Sigmoid colon (tissue), 4 donors: ENCODE results near the gene VAMP2.

Source experiments
- CTCF ChIP-seq, 4 experiments: fragments of 450-650 bp in 3 of 4; fragments of 200-600 bp in 1 of 4; IDR thresholded peaks; one replicate each; pipeline ENCODE4 v1.5.1; 2016 to 2019; ENCODE audit warnings: antibody characterized with exemption in 4 of 4, mild to moderate bottlenecking in 3 of 4, moderate library complexity in 2 of 4
- POLR2A ChIP-seq, 2 donors: fragments of 450-650 bp; IDR thresholded peaks; one replicate each; pipeline ENCODE4 v1.6.1; 2016; ENCODE audit warnings: antibody characterized with exemption in 2 of 2, mild to moderate bottlenecking in 2 of 2, moderate library complexity in 2 of 2
- POLR2AphosphoS5 ChIP-seq, 4 donors: sonication (generic); formaldehyde crosslinking; IDR thresholded peaks; one replicate each; pipeline ENCODE4 v1.6.1; 2017; ENCODE audit warnings: antibody characterized with exemption in 4 of 4

- TF ChIP-seq CTCF (IDR thresholded peaks at IDR 0.05), result no peak
- TF ChIP-seq POLR2A (IDR thresholded peaks at IDR 0.05), result peak in 1 of 2 donors; percentile 23
- peak in 2 of 4 donors; percentile 55 to 67 for TF ChIP-seq POLR2AphosphoS5 (IDR thresholded peaks at IDR 0.05)
Measured at GRCh38 chr17:8150194-8151119, 12.3 kb downstream of the VAMP2 start.
